CD1c-positive myeloid dendritic cell (primary cell): ENCODE measurements around the gene GRHL3.

Source experiments
- DNase-seq: peaks from one replicate; pipeline ENCODE4 v3.0.0-alpha.2; 2016; ENCODE audit errors: extremely low spot score

GRHL3 gene

DNA sequence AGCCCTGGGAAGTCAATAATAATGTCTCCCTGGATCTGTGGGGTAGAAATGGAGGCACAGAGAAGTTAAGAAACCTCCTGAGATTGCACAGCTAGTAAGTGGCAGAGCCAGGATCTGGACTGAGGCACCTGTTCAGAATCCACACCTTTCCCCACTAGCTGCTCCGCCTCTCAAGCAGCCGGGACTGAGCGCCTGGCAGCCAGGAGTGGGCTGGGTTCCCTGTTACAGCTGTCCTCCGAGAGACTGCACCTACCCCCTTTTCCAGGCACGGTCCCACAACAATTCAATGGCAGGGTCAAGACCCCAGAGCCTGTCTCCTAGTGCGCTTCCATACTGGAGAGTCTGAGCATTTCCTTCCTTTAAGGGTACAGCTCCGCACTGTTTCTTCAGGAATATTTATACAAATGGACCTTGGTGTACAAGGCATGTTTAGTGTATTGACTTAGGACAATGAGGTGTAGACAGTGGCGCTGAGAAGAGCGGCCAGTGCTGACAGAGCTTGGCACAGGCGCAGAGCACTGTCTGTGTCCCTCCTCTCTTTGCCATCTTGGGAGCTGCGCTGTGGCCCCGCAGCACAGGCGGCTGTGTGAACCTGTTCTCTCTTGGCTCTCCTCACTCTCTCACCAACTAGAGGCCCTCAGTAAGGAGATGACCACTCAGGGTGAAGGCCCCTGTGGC is 24.4 kb downstream of the GRHL3 start:
- DNase-seq: no peak

DNA sequence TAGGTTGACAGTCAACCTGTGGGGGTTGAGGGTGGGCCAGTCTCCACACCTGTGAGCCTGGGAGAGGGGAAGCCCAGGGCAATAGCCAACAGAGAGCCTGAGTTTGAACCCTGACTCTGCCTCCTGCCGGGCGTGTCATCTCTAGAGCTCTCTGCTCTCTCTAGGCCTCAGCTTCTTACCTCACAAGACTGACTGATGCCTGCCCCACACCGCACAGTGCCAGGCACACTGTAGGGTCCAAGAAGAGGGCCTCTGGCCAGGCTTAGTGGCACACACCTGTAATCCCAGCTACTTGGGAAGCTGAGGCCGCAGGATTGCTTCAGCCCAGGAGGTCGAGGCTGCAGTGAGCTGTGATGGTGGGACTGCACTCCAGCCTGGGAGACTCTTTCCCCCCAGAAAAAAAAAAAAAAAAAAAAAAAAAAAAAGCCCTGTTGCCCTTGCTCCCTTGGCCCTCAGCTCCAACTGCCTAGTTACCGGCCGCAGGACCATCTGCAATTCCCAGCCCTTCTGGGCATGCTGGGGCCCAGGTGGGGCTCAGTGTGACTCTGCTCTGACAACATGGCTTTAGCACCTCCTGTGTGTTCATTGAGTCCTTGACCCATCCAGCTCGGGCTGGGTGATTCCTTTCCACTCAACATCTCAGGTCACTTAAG is 25.1 kb downstream of the GRHL3 start:
- no peak for DNase-seq

DNA sequence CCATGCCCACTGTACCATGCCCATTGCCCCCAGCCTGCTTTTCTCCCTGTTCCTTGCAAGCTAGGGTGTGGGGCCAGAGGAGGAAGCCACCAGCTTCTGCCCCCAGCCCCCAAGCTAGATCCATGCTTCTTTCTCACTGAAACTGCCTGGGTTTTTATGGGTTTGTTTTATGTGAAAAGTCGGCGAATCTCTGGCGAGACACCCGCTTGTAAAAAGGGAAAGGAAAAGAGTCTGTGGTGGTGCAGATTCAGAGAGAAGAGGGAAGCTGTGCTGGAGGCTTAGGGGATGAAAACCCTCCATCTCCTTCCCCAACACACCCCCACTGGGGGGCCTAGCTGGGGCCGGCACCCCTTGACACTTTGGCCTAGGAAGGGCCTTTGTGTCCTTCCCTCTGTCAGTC is 26.2 kb downstream of the GRHL3 start:
- no peak for DNase-seq

GRCh38 chr1:24347159-24347934 is 28.2 kb downstream of the GRHL3 start:
- no peak for DNase-seq

GRCh38 chr1:24348196-24348595 is 29.0 kb downstream of the GRHL3 start:
- no peak for DNase-seq

DNA sequence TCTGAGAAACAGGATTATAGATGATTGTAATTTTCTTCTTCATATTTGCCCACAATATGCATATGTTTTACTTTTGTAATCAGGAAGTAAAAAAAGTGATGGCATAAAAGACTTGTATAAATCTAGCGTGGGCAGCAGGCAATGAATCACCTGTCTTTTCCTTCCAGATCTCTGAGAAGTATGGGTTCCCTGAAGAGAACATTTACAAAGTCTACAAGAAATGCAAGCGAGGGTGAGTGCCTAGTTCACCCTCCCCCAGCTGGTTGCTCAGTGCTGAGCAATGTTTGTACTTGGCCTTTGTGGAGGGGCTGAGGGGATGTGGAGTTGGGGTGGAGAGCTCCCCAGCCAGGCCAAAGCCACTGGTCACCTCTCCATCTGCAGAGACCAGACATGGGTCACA is 30.7 kb downstream of the GRHL3 start:
- DNase-seq: no peak

DNA sequence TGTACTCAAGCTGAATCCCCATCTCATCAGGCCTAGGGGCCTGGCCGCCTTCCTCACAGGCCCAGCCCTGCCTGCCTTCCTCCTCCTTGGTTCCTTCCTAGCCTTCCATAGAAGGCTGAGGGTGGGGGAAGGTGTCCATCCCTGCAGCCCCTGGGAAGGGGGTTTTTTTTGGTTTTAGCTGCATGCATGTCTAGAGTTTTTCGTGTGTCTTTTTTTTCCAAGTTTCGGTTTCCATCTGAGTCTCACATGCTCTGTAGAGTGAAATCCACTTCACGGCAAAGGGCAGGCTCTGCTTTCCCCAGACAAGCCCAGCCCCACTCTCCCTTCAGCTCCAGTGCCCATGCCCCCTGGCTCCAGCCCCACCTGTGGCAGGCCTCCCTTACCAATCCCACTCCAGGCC is 32.1 kb downstream of the GRHL3 start:
- no peak for DNase-seq

- no peak for DNase-seq
Measured at GRCh38 chr1:24351918-24352627, 32.9 kb downstream of the GRHL3 start.

DNA sequence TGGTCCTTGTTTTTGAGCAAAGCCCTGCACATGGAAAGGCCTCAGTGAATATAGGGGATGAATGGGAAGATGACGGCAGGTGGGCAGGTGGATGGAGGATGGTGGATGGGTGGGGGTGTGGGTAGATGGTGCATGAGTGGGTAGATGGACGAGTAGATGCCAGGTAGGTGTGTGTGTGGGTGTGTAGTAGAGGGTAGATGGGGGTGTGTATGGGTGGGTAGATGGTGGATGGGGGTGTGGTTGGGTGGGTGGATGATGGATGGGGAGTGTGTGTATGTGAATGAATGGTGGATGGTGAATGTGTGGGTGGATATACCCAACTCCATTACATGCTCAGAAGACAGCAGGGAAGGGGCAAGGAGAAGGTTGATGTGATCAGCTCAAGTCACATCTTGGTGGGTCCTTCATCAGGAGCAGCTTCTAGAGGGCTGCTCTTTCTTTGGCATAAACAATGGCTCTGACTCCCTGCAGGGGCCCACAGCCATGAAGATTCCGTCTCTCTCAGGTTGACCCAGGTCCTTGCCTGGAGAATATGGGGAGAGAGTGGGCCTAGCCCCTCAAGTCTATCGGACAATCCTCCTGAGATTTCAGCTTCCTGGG is 34.2 kb downstream of the GRHL3 start:
- DNase-seq: no peak

DNA sequence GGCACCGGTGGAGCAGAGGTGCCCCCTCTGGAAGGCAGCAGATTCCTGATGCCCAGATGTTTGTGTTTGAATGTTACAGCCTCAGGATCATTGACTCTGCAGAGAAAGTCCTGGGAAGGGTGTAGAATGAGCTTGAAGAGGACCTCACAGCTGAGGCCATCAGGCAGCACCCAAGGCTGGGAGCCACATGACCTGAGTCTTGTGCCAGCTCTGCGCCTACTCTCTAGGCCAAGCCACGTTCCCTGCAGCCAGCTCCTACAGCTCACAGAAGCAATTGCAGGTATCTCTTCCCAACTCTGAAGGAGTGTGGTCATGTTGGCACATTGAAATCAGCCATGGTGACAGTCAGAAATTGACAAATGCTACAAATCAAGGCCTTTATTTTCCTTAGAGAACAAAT is 36.3 kb downstream of the GRHL3 start:
- DNase-seq: no peak

DNA sequence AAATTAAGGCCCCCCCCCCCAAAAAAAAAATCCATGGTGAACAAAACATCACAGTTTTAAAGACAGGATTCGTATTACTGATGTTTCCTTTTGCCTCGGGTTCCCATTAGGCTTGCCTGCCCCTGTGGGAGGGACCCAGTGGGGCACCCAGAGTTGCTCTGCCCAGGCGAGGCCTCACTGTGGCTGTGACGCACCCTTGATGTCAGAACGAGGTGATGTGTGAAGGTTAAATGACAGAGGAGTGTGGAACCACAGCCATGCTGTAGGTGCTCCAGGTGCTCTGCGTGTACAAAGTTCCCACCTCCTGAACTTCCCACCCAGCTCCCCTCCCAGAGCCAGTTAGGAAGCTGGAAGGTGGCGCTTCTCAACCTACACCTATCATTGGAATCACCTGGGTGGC is 37.9 kb downstream of the GRHL3 start:
- DNase-seq: no peak

GRCh38 chr1:24360681-24361080 is 41.5 kb downstream of the GRHL3 start:
- no peak for DNase-seq

DNA sequence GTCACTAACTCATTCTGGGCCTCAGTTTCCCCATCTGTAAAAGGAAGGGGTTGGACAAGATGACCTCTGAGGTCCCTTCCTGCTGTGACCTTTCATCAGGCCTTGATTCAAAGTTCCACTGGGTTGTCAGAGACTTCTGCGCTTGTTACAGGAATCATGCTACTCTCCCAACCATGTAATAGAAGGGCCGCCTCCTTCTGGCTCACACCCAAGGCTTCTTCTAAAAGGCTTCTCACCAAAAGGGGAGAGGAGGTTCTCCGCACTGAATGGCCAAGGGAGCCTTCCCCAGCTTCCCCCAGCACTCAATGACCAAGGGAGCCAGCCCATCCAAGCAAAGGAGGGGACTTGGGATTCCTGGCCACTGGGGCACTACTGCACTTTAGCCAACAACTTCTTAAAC is 42.7 kb downstream of the GRHL3 start:
- DNase-seq: no peak

- DNase-seq: no peak
Measured at GRCh38 chr1:24362396-24362795, 43.2 kb downstream of the GRHL3 start.

GRCh38 chr1:24362982-24363614 is 43.9 kb downstream of the GRHL3 start:
- DNase-seq: peak; percentile 15

DNA sequence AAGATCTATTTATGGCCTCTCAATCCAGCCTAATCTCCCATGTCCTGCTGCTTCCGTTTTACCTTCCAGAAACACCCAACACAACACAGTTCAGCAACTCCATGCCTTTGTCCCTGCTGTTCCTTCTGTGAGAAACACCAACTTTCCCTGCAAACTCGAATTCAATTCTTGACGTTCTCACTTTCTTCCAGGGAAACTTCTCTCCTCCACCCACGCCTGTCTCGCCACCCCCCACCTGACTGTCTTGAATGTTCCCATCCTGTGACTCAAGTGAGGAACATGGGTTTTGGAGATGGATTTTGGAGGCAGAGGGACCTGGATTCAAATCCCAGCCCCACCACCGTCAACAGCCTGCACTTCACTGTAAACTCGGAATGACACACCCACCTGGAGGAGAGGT is 44.8 kb downstream of the GRHL3 start:
- DNase-seq: no peak

GRCh38 chr1:24364605-24364974 is 45.4 kb downstream of the GRHL3 start:
- no peak for DNase-seq

DNA sequence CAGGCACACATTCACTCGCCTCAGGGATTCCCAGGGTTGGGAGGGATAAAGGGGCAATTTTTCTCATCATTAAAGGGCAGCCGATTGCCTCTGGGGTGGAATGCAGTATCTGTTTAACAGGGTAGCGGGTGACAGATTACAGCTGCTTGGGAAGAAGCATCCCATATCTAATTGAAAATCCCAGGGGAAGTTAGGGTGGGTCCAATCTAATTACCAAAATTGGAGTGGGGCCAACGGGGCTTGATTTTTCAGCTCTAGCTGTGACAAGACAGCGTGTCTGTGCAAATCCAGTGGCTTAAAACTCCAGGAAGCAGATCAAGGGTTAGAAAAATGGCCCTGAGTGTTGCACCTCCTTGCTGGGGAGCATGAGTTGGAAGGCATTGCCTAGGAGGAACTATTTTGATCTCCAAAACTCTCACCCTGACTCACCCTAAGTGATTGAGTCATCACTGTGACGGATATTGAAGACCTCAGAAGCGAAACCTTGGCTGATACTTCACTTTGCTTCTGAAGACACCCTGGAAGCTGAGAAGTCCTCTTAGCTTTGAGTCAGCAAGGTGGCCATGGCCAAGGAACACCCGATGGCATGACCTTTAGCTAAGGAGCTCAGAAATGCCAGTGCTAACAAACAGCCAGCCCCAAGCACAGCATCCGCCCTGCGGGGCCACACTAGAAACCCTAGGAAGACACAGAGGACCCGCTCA is 46.0 kb downstream of the GRHL3 start:
- peak; percentile 80 for DNase-seq

DNA sequence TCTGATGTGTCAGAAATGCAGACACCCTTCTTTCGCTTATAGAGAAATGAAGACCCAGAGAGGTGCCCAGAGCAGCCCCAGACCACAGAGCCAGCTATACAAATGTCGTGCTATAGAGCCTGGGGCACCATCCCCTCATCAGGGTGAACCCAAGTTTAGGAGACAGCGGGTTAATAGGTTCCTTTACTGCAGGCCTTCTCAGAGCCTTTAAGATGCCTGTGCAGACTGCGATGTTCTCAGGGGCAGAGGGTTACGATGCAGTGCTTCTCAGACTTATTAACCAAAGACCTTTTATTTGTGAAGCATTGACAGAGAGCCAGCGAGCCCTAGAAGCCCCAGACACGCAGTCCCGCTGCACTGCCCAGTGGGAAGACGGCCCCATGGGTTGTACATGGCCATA is 47.5 kb downstream of the GRHL3 start:
- no peak for DNase-seq

- no peak for DNase-seq
Measured at GRCh38 chr1:24369199-24369598, 50.0 kb downstream of the GRHL3 start.

GRCh38 chr1:24369801-24370200 is 50.6 kb downstream of the GRHL3 start:
- no peak for DNase-seq
